ENCODE data around the gene PPP1R13L. TPM values are rescaled to one million over a fixed set of nuclear protein-coding genes. Genes with fewer than 3 reads are reported as not detected.
"Not testable (repeated sequence)": the region's sequence is repeated elsewhere in the genome, so short reads cannot be mapped to it uniquely, and the experiment has no call there.

The PPP1R13L gene
- total RNA-seq, 3 donors from 2014 or later, result 21.1 to 36.7 (median 30.8) TPM

DNA sequence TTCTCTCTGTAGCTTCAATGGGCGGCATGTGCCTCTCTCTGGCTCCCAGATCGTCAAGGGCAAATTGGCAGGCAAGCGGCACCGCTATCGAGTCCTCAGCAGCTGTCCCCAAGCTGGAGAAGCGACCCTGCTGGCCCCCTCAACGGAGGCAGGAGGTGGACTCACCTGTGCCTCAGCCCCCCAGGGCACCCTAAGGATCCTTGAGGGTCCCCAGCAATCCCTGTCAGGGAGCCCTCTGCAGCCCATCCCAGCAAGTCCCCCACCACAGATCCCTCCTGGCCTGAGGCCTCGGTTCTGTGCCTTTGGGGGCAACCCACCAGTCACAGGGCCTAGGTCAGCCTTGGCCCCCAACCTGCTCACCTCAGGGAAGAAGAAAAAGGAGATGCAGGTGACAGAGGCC, 3.3 kb upstream of the PPP1R13L start:
- TF ChIP-seq, protein P1, sequence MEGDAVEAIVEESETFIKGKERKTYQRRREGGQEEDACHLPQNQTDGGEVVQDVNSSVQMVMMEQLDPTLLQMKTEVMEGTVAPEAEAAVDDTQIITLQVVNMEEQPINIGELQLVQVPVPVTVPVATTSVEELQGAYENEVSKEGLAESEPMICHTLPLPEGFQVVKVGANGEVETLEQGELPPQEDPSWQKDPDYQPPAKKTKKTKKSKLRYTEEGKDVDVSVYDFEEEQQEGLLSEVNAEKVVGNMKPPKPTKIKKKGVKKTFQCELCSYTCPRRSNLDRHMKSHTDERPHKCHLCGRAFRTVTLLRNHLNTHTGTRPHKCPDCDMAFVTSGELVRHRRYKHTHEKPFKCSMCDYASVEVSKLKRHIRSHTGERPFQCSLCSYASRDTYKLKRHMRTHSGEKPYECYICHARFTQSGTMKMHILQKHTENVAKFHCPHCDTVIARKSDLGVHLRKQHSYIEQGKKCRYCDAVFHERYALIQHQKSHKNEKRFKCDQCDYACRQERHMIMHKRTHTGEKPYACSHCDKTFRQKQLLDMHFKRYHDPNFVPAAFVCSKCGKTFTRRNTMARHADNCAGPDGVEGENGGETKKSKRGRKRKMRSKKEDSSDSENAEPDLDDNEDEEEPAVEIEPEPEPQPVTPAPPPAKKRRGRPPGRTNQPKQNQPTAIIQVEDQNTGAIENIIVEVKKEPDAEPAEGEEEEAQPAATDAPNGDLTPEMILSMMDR (IDR thresholded peaks at IDR 0.05), result no peak
- Histone ChIP-seq H3K36me3 (ENCODE audit: low read depth) (no peaks in the 10 kb centered on the region), H3K4me1 (ENCODE audit: low read depth) (peaks cover 22% of the 10 kb centered on the region), H3K4me3 (no peak overlapping the region), H3K9me3 (no peaks in the 10 kb centered on the region)
- ATAC-seq (no peak), DNase-seq (no peak)
- intact Hi-C loops (cut with DNase I, micrococcal nuclease), result no loop called here

DNA sequence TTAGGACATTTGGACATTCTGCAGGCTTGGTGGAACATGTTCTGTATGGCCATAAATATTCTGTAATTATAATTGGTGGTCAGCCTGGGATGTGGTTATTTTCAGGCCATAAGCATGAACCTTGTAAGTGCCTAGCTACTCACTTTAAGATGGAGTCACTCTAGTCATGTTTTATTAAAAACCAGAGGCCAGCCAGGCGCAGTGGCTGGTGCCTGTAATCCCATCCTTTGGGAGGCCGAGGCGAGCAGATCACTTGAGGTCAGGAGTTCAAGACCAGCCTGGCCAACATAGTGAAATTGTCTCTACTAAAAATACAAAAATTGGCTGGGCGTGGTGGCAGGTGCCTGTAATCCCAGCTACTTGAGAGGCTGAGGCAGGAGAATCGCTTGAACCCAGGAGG, 2.7 kb upstream of the PPP1R13L start:
- intact Hi-C loops (cut with DNase I, micrococcal nuclease); H3K36me3 ChIP-seq (ENCODE audit: low read depth); H3K9me3 ChIP-seq; DNase-seq; H3K4me3 ChIP-seq; ATAC-seq: not testable (repeated sequence)
- H3K4me1 ChIP-seq (ENCODE audit: low read depth), result peaks cover 27% of the 10 kb centered on the region

DNA sequence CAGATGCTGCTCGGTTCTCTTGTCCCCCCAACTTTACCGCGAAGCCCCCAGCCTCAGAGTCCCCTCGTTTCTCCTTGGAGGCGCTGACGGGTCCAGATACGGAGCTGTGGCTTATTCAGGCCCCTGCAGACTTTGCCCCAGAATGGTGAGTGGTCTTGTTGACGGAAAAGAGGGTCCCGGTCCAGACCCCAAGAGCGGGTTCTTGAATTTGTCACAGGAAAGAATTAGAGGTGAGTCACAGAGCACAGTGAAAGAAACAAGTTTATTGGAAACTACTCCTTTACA, 2.2 kb upstream of the PPP1R13L start:
- intact Hi-C loops (cut with DNase I, micrococcal nuclease), result no loop called here
- H3K9me3 ChIP-seq, result no peaks in the 10 kb centered on the region
- TF ChIP-seq, protein P1 (IDR thresholded peaks at IDR 0.05), result no peak
- DNase-seq, result no peak
- peaks cover 27% of the 10 kb centered on the region for H3K4me1 ChIP-seq (ENCODE audit: low read depth)
- H3K4me3 ChIP-seq, result peak overlapping the region; percentile 41
- no peaks in the 10 kb centered on the region for H3K36me3 ChIP-seq (ENCODE audit: low read depth)
- no peak for ATAC-seq

DNA sequence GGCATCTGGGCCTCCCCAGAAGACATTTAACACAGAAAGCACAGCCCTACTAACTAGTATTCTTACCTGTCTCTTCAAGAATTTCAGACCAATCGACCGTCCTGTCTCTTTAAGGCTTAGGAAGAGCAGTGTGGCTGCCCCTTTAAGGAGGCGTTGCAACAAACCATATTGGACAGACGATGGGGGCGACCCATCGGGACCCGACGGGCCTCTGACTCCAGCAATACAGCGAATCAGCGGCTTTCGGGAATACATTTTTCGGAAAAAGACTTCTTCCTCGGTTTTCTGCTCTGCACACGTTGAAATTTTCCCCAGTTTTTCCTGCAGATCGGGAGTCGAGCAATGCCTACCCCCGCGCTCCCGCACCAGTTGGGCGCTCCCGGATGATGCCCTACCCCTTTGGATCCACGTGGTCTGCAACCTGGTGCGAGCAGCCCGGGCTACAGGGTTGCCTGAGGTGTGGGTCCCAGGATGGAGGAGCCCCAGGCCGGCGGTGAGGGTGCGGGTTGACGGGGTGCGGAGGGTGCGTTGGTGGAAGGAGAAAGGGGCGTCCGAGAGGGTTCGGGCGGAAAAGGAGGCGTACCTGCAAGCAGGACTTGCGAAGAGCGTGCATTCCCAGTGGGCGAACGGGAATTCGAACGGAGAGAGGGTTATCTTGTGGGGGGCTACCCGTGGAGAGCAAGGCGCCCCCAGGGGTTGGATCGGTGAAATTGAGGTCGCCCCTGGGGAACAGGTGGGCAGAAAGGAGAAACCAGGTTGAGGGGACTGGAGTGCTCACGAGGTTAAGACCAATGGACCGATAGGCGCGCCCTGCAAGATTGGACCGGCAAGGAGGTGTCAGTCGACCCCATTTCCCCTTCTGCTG, 1.6 kb upstream of the PPP1R13L start, which contains the start of gene POLR1G:
TSS of gene POLR1G (plus strand) at position 419 of the 865 bp plus-strand sequence. CDS start at position 472, 53 bp downstream.
- Histone ChIP-seq H3K9me3 (no peaks in the 10 kb centered on the region), H3K4me3 (peak within 1 kb of the TSS; percentile 41), H3K4me1 (ENCODE audit: low read depth) (peaks cover 27% of the 10 kb centered on the region), H3K36me3 (ENCODE audit: low read depth) (no peaks in the 10 kb centered on the region)
- ATAC-seq, result peak; percentile 66
- TF ChIP-seq, protein P1 (IDR thresholded peaks at IDR 0.05), result no peak
- intact Hi-C loops (cut with DNase I, micrococcal nuclease), result no loop called here
- DNase-seq, result peak; percentile 84 to 85 (median 85)

DNA sequence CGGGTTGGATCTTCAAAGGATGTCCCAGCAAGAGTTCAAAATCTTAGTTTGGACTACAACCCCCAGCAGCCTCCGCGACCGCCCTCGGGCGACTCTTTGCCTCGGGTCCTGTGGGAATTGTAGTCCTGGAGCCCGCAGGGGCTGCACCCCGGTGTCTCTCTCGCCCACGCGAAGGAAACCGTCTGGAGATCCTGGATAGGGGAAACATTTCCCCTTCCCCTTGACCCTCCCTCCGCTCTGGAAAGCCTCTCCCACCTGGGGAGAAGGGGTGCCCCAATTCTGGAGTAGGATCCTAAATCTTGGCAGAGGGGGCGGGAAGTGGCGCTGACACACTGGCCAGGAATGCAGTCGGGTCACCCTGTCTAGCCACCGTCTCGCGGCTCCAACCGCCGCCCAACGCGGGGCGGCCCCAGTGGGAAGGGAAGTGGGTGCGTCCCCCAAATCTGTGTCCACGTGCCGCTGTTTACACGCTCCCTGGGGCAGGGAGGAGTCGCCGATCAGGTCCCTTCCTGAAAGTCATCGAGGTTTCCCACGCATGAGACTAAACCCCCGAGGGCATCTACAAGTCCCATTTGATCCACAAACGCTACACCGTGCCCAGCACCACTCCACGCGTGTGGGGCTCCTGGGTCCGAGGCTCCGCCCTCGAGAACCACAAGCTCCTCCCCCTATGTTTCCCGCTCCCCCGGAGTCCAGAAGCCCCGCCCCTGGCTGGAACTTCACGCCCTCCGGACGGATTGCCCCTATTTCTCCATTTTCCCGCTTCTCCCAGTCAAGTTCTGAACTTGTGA, 761 bp upstream of the PPP1R13L start:
- no peaks in the 10 kb centered on the region for H3K36me3 ChIP-seq (ENCODE audit: low read depth)
- H3K9me3 ChIP-seq, result no peaks in the 10 kb centered on the region
- peaks cover 27% of the 10 kb centered on the region for H3K4me1 ChIP-seq (ENCODE audit: low read depth)
- DNase-seq, result peak; percentile 91 to 93 (median 93)
- TF ChIP-seq, protein P1 (IDR thresholded peaks at IDR 0.05), result no peak
- peak; percentile 77 for ATAC-seq
- peak overlapping the region; percentile 36 for H3K4me3 ChIP-seq
- intact Hi-C loops (cut with DNase I, micrococcal nuclease), result no loop called here
